Thyroid gland (tissue), 4 donors: ENCODE results near the gene AMACR. TPM values are rescaled to one million over a fixed set of nuclear protein-coding genes. Genes with fewer than 3 reads are reported as not detected.

Source experiments
- DNase-seq, 2 donors: peaks; one replicate each; pipeline ENCODE4 v3.0.0-alpha.2; 2019
- H3K27ac ChIP-seq, 3 donors: fragments of 200-600 bp; sonication (generic); 1 replicate in 2 of 3; 2 replicates in 1 of 3; pipeline ENCODE4 v1.5.1; 2016 to 2019; ENCODE audit warnings: mild to moderate bottlenecking in 1 of 3, moderate library complexity in 1 of 3
- H3K27me3 ChIP-seq: fragments of 200-600 bp; sonication (generic); one replicate; pipeline ENCODE4 v1.5.1; 2019
- H3K36me3 ChIP-seq, 2 donors: fragments of 200-600 bp; sonication (generic); one replicate each; pipeline ENCODE4 v1.5.1; 2016 to 2019
- H3K4me1 ChIP-seq, 2 donors: fragments of 200-600 bp; sonication (generic); one replicate each; pipeline ENCODE4 v1.5.1; 2017 to 2019
- H3K4me3 ChIP-seq, 3 donors: fragments of 200-600 bp; sonication (generic); replicated peaks in 1 of 3; 1 replicate in 2 of 3; 2 replicates in 1 of 3; pipeline ENCODE4 v1.5.1; 2016; ENCODE audit warnings: mild to moderate bottlenecking in 1 of 3
- H3K9me3 ChIP-seq: fragments of 200-600 bp; sonication (generic); one replicate; pipeline ENCODE4 v1.5.1; 2017
- POLR2A ChIP-seq, 2 donors: fragments of 450-650 bp; IDR thresholded peaks; one replicate each; pipeline ENCODE4 v1.6.1; 2017; ENCODE audit warnings: antibody characterized with exemption in 2 of 2, mild to moderate bottlenecking in 2 of 2, moderate library complexity in 1 of 2
- WGBS, 2 donors: methylation state at CpG; one replicate each; pipeline ENCODE4 v1.1.5; 2017; 5-methylcytosine and 5-hydroxymethylcytosine counted together
- intact Hi-C: fragments of 100-400 bp; cut with DNase I; formaldehyde crosslinking; loops from one replicate; pipeline ENCODE4 v1.15.1; 2023
- total RNA-seq, 4 donors: library from RNA; depleted of rRNA; stranded (reverse); fragments of >200 nt; gene quantifications; one replicate each; pipeline ENCODE4 v1.2.3, GENCODE V29; 2016
- TF ChIP-seq, protein P1 (sequence below), 6 experiments: fragments of 200-600 bp in 3 of 6; fragments of 450-650 bp in 3 of 6; sonication (generic) in 3 of 6; IDR thresholded peaks; one replicate each; pipeline ENCODE4 v1.5.1; 2016 to 2019; ENCODE audit warnings: antibody characterized with exemption in 6 of 6, mild to moderate bottlenecking in 2 of 6, inconsistent platforms in 1 of 6, moderate library complexity in 1 of 6

Gene AMACR
- total RNA-seq, 4 donors from 2014 or later, result 10.6 to 17.9 (median 13.5) TPM

DNA sequence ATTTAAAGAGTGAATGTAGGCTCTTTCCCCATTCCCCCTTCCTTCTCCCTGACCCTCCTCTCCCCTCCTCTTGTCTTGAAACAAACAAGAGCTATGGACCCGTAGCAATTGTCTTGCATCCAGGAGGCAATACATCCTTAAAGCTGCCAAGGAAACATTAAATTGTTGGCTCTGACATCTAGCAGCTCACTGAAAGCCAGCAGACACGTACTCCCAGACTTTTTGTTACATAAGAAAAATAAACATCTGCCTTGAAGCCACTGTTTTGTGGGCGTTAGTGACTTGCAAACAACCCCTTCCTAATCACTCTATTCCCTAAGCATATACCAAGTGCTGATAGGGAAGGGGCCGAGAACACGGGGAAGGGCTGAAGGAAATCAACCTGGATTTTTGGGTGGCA, 32.0 kb downstream of the AMACR start:
- whole genome bisulfite sequencing, 2 donors, result 50 to 57% methylated on average over 5 of the region's 5 CpGs
- Histone ChIP-seq H3K36me3 (no peaks in the 10 kb centered on the region), H3K4me3 (no peak overlapping the region), H3K27ac (no peak overlapping the region), H3K9me3 (no peaks in the 10 kb centered on the region), H3K27me3 (no peaks in the 10 kb centered on the region), H3K4me1 (no peaks in the 10 kb centered on the region)
- TF ChIP-seq, protein P1, sequence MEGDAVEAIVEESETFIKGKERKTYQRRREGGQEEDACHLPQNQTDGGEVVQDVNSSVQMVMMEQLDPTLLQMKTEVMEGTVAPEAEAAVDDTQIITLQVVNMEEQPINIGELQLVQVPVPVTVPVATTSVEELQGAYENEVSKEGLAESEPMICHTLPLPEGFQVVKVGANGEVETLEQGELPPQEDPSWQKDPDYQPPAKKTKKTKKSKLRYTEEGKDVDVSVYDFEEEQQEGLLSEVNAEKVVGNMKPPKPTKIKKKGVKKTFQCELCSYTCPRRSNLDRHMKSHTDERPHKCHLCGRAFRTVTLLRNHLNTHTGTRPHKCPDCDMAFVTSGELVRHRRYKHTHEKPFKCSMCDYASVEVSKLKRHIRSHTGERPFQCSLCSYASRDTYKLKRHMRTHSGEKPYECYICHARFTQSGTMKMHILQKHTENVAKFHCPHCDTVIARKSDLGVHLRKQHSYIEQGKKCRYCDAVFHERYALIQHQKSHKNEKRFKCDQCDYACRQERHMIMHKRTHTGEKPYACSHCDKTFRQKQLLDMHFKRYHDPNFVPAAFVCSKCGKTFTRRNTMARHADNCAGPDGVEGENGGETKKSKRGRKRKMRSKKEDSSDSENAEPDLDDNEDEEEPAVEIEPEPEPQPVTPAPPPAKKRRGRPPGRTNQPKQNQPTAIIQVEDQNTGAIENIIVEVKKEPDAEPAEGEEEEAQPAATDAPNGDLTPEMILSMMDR (IDR thresholded peaks at IDR 0.05), result no peak
- no peak for TF ChIP-seq POLR2A (IDR thresholded peaks at IDR 0.05)
- intact Hi-C loops, result no loop called here
- no peak for DNase-seq

- no peak for DNase-seq
- intact Hi-C loops, result no loop called here
- WGBS, 2 donors, result 77 to 80% methylated on average over 2 of the region's 2 CpGs
- no peaks in the 10 kb centered on the region for H3K27me3 ChIP-seq
- no peak for TF ChIP-seq POLR2A (IDR thresholded peaks at IDR 0.05)
- TF ChIP-seq, protein P1 (IDR thresholded peaks at IDR 0.05), result no peak
- no peak overlapping the region for H3K4me3 ChIP-seq
- no peak overlapping the region for H3K27ac ChIP-seq
- no peaks in the 10 kb centered on the region for H3K4me1 ChIP-seq
- H3K36me3 ChIP-seq, result no peaks in the 10 kb centered on the region
- no peaks in the 10 kb centered on the region for H3K9me3 ChIP-seq
Measured at GRCh38 chr5:33973271-33973670, 34.6 kb downstream of the AMACR start.

GRCh38 chr5:33969572-33970452, 38.0 kb downstream of the AMACR start:
- WGBS, 2 donors, result 53 to 62% methylated on average over 10 of the region's 10 CpGs
- H3K36me3 ChIP-seq, result no peaks in the 10 kb centered on the region
- DNase-seq, result peak in 1 of 2 donors; percentile 9
- intact Hi-C loops, result no loop called here
- H3K9me3 ChIP-seq, result no peaks in the 10 kb centered on the region
- no peaks in the 10 kb centered on the region for H3K4me1 ChIP-seq
- no peak for TF ChIP-seq POLR2A (IDR thresholded peaks at IDR 0.05)
- TF ChIP-seq, protein P1 (IDR thresholded peaks at IDR 0.05), result peak in 4 of 6 experiments; percentile 28 to 62 (median 46)
- no peak overlapping the region for H3K27ac ChIP-seq
- H3K27me3 ChIP-seq, result no peaks in the 10 kb centered on the region
- H3K4me3 ChIP-seq, result no peak overlapping the region

DNA sequence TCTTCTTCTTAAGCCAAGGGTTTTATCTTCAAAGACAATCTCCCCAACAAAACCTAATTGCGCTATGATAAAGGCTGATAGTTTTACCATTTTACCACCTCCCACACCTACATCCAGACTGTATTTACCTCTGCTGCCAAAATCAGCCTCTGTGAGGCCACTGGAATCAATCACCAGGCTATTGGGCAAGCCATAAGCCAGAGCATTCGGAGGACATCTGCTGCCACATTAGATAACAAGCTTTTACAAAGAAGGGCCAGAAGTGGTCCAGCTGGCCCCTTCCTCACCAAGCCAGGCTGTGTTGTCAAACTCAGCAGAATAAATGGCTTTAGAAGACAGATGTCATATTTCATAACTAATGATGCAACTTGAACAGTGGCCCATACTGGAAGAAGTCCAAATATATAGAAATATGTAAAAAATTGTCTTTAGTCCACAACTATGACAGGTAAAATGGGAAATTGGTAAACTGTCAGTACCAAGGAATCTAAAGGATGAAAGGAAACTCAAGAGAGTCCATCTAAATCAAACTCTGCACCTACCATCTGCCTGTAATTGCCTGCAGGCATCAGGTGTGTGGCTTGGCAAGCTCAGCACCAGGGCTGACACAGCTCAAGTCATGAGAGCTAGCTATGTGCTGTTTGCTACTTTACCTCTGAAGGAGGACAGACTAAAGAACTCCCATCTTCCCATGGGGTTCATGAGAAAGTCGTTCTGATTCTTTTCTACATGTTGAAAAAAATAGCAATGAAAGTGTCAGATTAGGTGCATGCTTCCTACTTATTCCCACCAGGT, 39.4 kb downstream of the AMACR start:
- H3K27me3 ChIP-seq, result no peaks in the 10 kb centered on the region
- TF ChIP-seq, protein P1 (IDR thresholded peaks at IDR 0.05), result no peak
- no peak for TF ChIP-seq POLR2A (IDR thresholded peaks at IDR 0.05)
- 85 to 88% methylated on average over 3 of the region's 3 CpGs for WGBS, 2 donors
- no peaks in the 10 kb centered on the region for H3K4me1 ChIP-seq
- no peak for DNase-seq
- no peak overlapping the region for H3K4me3 ChIP-seq
- H3K9me3 ChIP-seq, result no peaks in the 10 kb centered on the region
- intact Hi-C loops, result no loop called here
- H3K27ac ChIP-seq, result no peak overlapping the region
- H3K36me3 ChIP-seq, result no peaks in the 10 kb centered on the region

- no peak for DNase-seq
- no peak overlapping the region for H3K27ac ChIP-seq
- no peaks in the 10 kb centered on the region for H3K9me3 ChIP-seq
- no peaks in the 10 kb centered on the region for H3K36me3 ChIP-seq
- TF ChIP-seq, protein P1 (IDR thresholded peaks at IDR 0.05), result no peak
- TF ChIP-seq POLR2A (IDR thresholded peaks at IDR 0.05), result no peak
- WGBS, 2 donors, result 63 to 64% methylated on average over 2 of the region's 2 CpGs
- H3K4me1 ChIP-seq, result no peaks in the 10 kb centered on the region
- H3K4me3 ChIP-seq, result no peak overlapping the region
- no peaks in the 10 kb centered on the region for H3K27me3 ChIP-seq
- intact Hi-C loops, result no loop called here
Measured at GRCh38 chr5:33966805-33967204, 41.0 kb downstream of the AMACR start.
